ENCODE results near the gene CFDP1. TPM values are rescaled to one million over a fixed set of nuclear protein-coding genes. Genes with fewer than 3 reads are reported as not detected.

CFDP1 gene
- total RNA-seq, 1 experiment from 2014 or later = 64.1 TPM

- Mint-ChIP-seq H3K4me3 (ENCODE audit: low read depth, unreplicated experiment) (no peak overlapping the region), H3K36me3 (ENCODE audit: insufficient read depth, unreplicated experiment) (no peaks in the 10 kb centered on the region), H3K27ac (ENCODE audit: unreplicated experiment) (no peak overlapping the region), H3K27me3 (ENCODE audit: unreplicated experiment) (no peaks in the 10 kb centered on the region), H3K4me1 (ENCODE audit: low read depth, unreplicated experiment) (peaks cover 31% of the 10 kb centered on the region), H3K9me3 (ENCODE audit: low read depth, unreplicated experiment) (no peaks in the 10 kb centered on the region)
- TF ChIP-seq, protein P1, sequence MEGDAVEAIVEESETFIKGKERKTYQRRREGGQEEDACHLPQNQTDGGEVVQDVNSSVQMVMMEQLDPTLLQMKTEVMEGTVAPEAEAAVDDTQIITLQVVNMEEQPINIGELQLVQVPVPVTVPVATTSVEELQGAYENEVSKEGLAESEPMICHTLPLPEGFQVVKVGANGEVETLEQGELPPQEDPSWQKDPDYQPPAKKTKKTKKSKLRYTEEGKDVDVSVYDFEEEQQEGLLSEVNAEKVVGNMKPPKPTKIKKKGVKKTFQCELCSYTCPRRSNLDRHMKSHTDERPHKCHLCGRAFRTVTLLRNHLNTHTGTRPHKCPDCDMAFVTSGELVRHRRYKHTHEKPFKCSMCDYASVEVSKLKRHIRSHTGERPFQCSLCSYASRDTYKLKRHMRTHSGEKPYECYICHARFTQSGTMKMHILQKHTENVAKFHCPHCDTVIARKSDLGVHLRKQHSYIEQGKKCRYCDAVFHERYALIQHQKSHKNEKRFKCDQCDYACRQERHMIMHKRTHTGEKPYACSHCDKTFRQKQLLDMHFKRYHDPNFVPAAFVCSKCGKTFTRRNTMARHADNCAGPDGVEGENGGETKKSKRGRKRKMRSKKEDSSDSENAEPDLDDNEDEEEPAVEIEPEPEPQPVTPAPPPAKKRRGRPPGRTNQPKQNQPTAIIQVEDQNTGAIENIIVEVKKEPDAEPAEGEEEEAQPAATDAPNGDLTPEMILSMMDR (IDR thresholded peaks at IDR 0.05; ENCODE audit: unreplicated experiment) = no peak
- DNase-seq = no peak
- CTCF ChIA-PET = interaction anchor here (0.6 kb wide), 1 partner anchor 52 kb away, joined by 4 read pairs; no protein-coding TSS in a partner anchor
- no TSS peak for BruUV-seq (replicated peaks)
- intact Hi-C loops (cut with micrococcal nuclease; ENCODE audit: unreplicated experiment) = no loop called here
Observed at GRCh38 chr16:75382611-75383010, 50.7 kb downstream of the CFDP1 start.

- Mint-ChIP-seq H3K27ac (ENCODE audit: unreplicated experiment) (no peak overlapping the region), H3K4me1 (ENCODE audit: low read depth, unreplicated experiment) (peaks cover 29% of the 10 kb centered on the region), H3K9me3 (ENCODE audit: low read depth, unreplicated experiment) (no peaks in the 10 kb centered on the region), H3K36me3 (ENCODE audit: insufficient read depth, unreplicated experiment) (no peaks in the 10 kb centered on the region), H3K27me3 (ENCODE audit: unreplicated experiment) (no peaks in the 10 kb centered on the region), H3K4me3 (ENCODE audit: low read depth, unreplicated experiment) (no peak overlapping the region)
- no peak for DNase-seq
- intact Hi-C loops (cut with micrococcal nuclease; ENCODE audit: unreplicated experiment) = no loop called here
- no TSS peak for BruUV-seq (replicated peaks)
- CTCF ChIA-PET = interaction anchor here (1.4 to 2.2 kb wide), 2 partner anchors 76 to 181 kb away, joined by 3 to 5 read pairs; no protein-coding TSS in a partner anchor
- TF ChIP-seq, protein P1 (IDR thresholded peaks at IDR 0.05; ENCODE audit: unreplicated experiment) = no peak
Observed at GRCh38 chr16:75380870-75381269, 52.4 kb downstream of the CFDP1 start.

GRCh38 chr16:75379911-75380847, 53.1 kb downstream of the CFDP1 start:
- intact Hi-C loops (cut with micrococcal nuclease; ENCODE audit: unreplicated experiment) = no loop called here
- BruUV-seq (replicated peaks) = no TSS peak
- CTCF ChIA-PET = interaction anchor here (0.6 to 2.2 kb wide), 4 partner anchors 38 to 181 kb away, joined by 3 to 5 read pairs (median 3); no protein-coding TSS in a partner anchor
- H3K36me3 Mint-ChIP-seq (ENCODE audit: insufficient read depth, unreplicated experiment) = no peaks in the 10 kb centered on the region
- TF ChIP-seq, protein P1 (IDR thresholded peaks at IDR 0.05; ENCODE audit: unreplicated experiment) = no peak
- no peaks in the 10 kb centered on the region for H3K27me3 Mint-ChIP-seq (ENCODE audit: unreplicated experiment)
- peaks cover 23% of the 10 kb centered on the region for H3K4me1 Mint-ChIP-seq (ENCODE audit: low read depth, unreplicated experiment)
- DNase-seq = no peak
- H3K4me3 Mint-ChIP-seq (ENCODE audit: low read depth, unreplicated experiment) = no peak overlapping the region
- H3K27ac Mint-ChIP-seq (ENCODE audit: unreplicated experiment) = no peak overlapping the region
- no peaks in the 10 kb centered on the region for H3K9me3 Mint-ChIP-seq (ENCODE audit: low read depth, unreplicated experiment)

GRCh38 chr16:75379339-75379738, 54.0 kb downstream of the CFDP1 start:
- CTCF ChIA-PET = interaction anchor here (1.0 to 2.2 kb wide), 3 partner anchors 37 to 180 kb away, joined by 3 to 5 read pairs (median 4); no protein-coding TSS in a partner anchor
- Mint-ChIP-seq H3K27me3 (ENCODE audit: unreplicated experiment) (no peaks in the 10 kb centered on the region), H3K4me1 (ENCODE audit: low read depth, unreplicated experiment) (peaks cover 23% of the 10 kb centered on the region), H3K9me3 (ENCODE audit: low read depth, unreplicated experiment) (no peaks in the 10 kb centered on the region), H3K4me3 (ENCODE audit: low read depth, unreplicated experiment) (no peak overlapping the region), H3K36me3 (ENCODE audit: insufficient read depth, unreplicated experiment) (no peaks in the 10 kb centered on the region), H3K27ac (ENCODE audit: unreplicated experiment) (no peak overlapping the region)
- BruUV-seq (replicated peaks) = no TSS peak
- DNase-seq = no peak
- TF ChIP-seq, protein P1 (IDR thresholded peaks at IDR 0.05; ENCODE audit: unreplicated experiment) = no peak
- intact Hi-C loops (cut with micrococcal nuclease; ENCODE audit: unreplicated experiment) = no loop called here

Data from Calu3 (cell line).